Measurements from ENCODE around the gene PLCB1. TPM values are rescaled to one million over a fixed set of nuclear protein-coding genes. Genes with fewer than 3 reads are reported as not detected.

PLCB1 gene
- total and polyA plus RNA-seq, 2 donors (not counting 3 experiments of a cell fraction or from before 2014, with no cell fraction given): 10.2 to 53.4 TPM

DNA sequence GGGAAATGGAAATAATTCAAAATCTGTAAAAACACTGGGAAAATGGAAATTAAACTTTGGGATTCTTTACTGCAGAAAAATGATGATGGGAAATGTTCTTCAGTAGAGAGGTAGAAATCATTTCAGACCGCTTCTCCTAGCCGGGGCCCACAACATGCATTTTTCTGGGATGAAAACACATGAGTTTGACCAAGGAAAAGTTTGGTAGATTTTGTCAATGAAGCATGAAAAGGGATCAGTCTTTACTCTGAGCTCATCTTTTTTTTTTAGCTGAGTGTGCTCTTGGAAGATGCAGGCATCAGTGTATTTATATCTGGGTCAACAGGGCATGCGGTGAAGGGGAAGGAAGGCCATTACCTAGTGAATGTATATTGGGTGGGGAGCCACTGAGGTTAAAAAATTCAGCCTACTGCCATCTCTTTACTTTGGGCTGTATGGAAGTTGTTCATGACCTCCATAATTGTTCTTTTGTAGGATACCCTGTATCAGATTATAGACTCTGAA is 36.8 kb downstream of the PLCB1 start:
- no peaks in the 10 kb centered on the region for H3K27me3 ChIP-seq (ENCODE audit: control insufficient read depth in 2 of 2, insufficient read depth in 2 of 2, low read length in 2 of 2)
- H3K36me3 ChIP-seq (ENCODE audit: control insufficient read depth in 2 of 2, extremely low read depth in 1 of 2, insufficient read depth in 2 of 2, low read length in 2 of 2): no peaks in the 10 kb centered on the region
- H3K9ac ChIP-seq (replicated peaks; ENCODE audit: extremely low read depth, insufficient read depth, low read length): no peak overlapping the region
- dilution Hi-C loops (cut with MboI; ENCODE audit: extremely low pct_ligation_motif_present, low sequenced_read_pairs): no loop called here
- no peak overlapping the region for H3K4me2 ChIP-seq (ENCODE audit: insufficient read depth, low read length)
- no peaks in the 10 kb centered on the region for H4K20me1 ChIP-seq (replicated peaks; ENCODE audit: control insufficient read depth, extremely low read depth, insufficient read depth, low read length)
- CTCF ChIA-PET: no interaction called here
- H3K79me2 ChIP-seq (ENCODE audit: control insufficient read depth, insufficient read depth, low read length): peaks cover 2% of the 10 kb centered on the region
- no peaks in the 10 kb centered on the region for H3K9me1 ChIP-seq (replicated peaks; ENCODE audit: control insufficient read depth, extremely low read depth, insufficient read depth, low read length)
- no TSS peak for BruUV-seq (replicated peaks)
- H2AFZ ChIP-seq (ENCODE audit: low read depth, low read length): no peak overlapping the region
- intact Hi-C loops (cut with micrococcal nuclease): no loop called here
- no peak overlapping the region for H3K27ac ChIP-seq (ENCODE audit: insufficient read depth, low read depth, low read length)
- H3K9me3 ChIP-seq (replicated peaks; ENCODE audit: control insufficient read depth, insufficient read depth, low read length): no peaks in the 10 kb centered on the region
- H3K4me3 ChIP-seq (replicated peaks in 1 of 3; ENCODE audit: insufficient read depth in 1 of 3, low read depth in 1 of 3, low read length in 3 of 3): no peak overlapping the region
- FAIRE-seq: no peak
- POLR2A ChIA-PET: no interaction called here
- no peak for TF ChIP-seq MYC (IDR thresholded peaks at IDR 0.05; ENCODE audit: low read depth, low read length)
- TF ChIP-seq POLR2A (IDR thresholded peaks at IDR 0.05; ENCODE audit: low read depth, low read length): no peak
- no peak for TF ChIP-seq GATA2 (IDR thresholded peaks at IDR 0.05; ENCODE audit: insufficient read depth, insufficient read length, low read depth, low read length)
- no peak for TF ChIP-seq CTCF (IDR thresholded peaks at IDR 0.05; ENCODE audit: extremely low read depth in 1 of 2, insufficient read depth in 1 of 2, low read depth in 1 of 2, low read length in 2 of 2)
- TF ChIP-seq EZH2 (IDR thresholded peaks at IDR 0.05; ENCODE audit: borderline replicate concordance, low read depth, low read length, severe bottlenecking): no peak
- no peak for TF ChIP-seq JUN (IDR thresholded peaks at IDR 0.05; ENCODE audit: borderline replicate concordance, insufficient read depth, insufficient read length, low read depth)
- no peak for TF ChIP-seq MAX (IDR thresholded peaks at IDR 0.05; ENCODE audit: insufficient read depth, insufficient read length)
- TF ChIP-seq POLR2AphosphoS5 (IDR thresholded peaks at IDR 0.05; ENCODE audit: insufficient read depth, low read depth, low read length): no peak
- TF ChIP-seq FOS (IDR thresholded peaks at IDR 0.05; ENCODE audit: borderline replicate concordance, insufficient read depth, low read length): no peak
- DNase-seq (ENCODE audit: low read depth, low spot score): no peak
- H3K4me1 ChIP-seq (ENCODE audit: control insufficient read depth, extremely low read depth, insufficient read depth, low read length): no peaks in the 10 kb centered on the region
